ENCODE data around the gene TSEN15.
A peak's percentile ranks its signal among the peaks of the same experiment; 100 is the strongest.

The TSEN15 gene

GRCh38 chr1:184113251-184113650 is 61.7 kb downstream of the TSEN15 start:
- peak; percentile 64 for DNase-seq (ENCODE audit: low read depth)
- TF ChIP-seq, protein P1, sequence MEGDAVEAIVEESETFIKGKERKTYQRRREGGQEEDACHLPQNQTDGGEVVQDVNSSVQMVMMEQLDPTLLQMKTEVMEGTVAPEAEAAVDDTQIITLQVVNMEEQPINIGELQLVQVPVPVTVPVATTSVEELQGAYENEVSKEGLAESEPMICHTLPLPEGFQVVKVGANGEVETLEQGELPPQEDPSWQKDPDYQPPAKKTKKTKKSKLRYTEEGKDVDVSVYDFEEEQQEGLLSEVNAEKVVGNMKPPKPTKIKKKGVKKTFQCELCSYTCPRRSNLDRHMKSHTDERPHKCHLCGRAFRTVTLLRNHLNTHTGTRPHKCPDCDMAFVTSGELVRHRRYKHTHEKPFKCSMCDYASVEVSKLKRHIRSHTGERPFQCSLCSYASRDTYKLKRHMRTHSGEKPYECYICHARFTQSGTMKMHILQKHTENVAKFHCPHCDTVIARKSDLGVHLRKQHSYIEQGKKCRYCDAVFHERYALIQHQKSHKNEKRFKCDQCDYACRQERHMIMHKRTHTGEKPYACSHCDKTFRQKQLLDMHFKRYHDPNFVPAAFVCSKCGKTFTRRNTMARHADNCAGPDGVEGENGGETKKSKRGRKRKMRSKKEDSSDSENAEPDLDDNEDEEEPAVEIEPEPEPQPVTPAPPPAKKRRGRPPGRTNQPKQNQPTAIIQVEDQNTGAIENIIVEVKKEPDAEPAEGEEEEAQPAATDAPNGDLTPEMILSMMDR (conservative IDR thresholded peaks at IDR 0.05; ENCODE audit: low read length): no peak
- H3K4me3 ChIP-seq (ENCODE audit: low read length): no peak overlapping the region

DNA sequence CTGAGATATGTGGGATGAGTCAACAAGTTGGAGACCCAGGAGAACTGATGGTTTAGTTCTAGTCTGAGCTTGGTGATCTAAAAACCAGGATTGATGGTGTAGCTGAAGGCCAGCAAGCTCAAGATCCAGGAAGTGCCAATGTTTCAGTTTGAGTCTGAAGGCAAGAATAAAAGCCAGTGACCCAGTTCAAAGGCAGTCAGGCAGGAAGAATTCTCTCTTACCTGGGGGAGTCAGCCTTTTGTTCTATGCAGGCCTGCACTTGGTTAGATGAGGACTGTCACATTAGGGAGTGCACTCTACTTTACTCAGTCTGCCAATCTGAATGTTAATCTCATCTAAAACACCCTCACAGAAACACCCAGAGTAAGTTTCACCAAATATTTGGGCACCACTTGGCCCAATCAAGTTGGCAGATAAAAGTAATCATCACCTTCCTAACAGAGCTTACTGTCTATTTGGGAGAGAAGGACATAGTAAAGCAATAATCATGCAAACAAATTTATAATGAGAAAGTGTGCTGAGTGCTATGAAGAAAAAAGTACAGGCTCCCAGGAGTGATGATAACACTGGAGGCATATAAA is 63.4 kb downstream of the TSEN15 start:
- no peak for DNase-seq (ENCODE audit: low read depth)
- H3K4me3 ChIP-seq (ENCODE audit: low read length): no peak overlapping the region
- TF ChIP-seq, protein P1 (conservative IDR thresholded peaks at IDR 0.05; ENCODE audit: low read length): no peak

DNA sequence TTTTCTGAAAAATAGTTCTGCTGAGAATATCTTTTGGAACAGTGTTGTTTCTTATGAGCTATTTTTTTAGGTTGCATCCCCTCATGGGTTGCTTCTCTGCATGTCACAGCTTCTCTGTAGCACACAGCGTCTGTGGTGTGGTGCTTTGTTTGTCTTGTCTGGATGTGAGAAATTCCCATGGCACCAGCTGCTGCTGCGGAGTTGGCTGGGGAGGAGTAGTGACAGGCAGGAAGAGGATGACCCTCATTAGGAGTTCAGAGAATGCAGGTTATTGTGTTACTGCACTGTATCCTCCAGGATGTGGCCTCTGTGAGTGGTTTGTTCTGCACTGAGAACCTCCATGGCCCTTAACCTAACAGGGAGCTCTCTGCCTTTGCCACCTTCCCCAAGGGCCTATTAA is 64.8 kb downstream of the TSEN15 start:
- TF ChIP-seq, protein P1 (conservative IDR thresholded peaks at IDR 0.05; ENCODE audit: low read length): no peak

DNA sequence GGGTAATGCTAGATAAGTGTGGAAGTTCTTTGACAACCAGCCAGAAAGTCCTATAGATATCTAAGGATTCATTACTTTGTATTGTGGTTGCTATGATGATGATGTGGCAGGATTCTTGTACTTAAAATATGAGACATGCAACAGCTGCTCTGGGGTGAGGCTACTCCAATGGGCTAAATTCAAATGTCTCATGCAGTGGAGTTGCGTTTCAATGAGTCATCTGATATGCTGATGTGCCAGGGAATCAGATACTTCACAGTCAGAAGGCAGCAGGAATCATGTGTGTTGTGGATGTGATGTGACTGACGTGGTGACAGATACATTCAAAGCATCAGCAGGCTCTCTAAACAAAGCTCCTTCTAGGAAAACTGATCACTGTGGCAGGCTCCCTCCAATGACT is 66.5 kb downstream of the TSEN15 start:
- TF ChIP-seq, protein P1 (conservative IDR thresholded peaks at IDR 0.05; ENCODE audit: low read length): no peak
- DNase-seq (ENCODE audit: low read depth): peak; percentile 92
- no peak overlapping the region for H3K4me3 ChIP-seq (ENCODE audit: low read length)

More for the DNA sequence above, 64.8 kb downstream of the TSEN15 start:
- no peak for DNase-seq (ENCODE audit: low read depth)
- H3K4me3 ChIP-seq (ENCODE audit: low read length): no peak overlapping the region
